ENCODE data around the gene TEAD1. TPM values are rescaled to one million over a fixed set of nuclear protein-coding genes. Genes with fewer than 3 reads are reported as not detected.

TEAD1 gene
- total RNA-seq: 48.6 and 55.7 TPM in 2 replicates

DNA sequence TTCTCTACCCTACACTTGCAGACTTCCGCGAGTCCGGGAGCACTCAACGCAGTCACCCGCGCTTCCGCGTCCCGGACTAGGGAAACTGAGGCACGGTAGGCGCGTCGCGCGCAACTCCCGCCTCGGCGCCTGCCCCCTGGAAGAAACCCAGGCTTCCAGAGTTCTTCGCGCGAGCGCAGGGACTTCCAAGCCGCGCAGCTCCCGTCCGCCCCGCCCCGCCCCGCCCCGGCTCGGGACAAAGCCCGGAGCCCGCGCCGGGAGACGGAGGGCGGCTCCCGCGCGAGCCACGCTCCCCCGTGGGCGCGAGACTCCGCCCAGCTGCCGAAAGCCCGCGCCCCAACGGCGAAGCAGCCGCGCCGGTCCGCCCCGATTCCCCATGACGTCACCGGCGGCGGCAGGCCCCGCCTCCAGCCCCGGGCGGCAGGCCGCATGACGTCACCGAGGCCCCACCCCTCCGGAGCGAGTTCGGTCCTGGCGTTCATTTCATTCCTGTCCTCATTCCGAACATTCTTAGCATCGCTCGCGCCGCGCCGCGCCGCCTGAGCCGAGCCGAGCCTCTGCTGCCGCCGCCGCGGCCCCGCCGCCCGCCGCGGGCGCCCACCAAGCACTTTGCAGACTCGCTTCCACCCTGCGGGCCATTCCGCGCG is at the start of gene TEAD1:
TEAD1 (plus strand) TSS at position 498 of the 647 bp plus-strand sequence.

Measured in cardiac ventricle fibroblast (primary cell).